Endothelial cell (in vitro differentiated cells): Measurements from ENCODE around the gene YRDC. TPM values are rescaled to one million over a fixed set of nuclear protein-coding genes. Genes with fewer than 3 reads are reported as not detected.
"Not testable (repeated sequence)": the region's sequence is repeated elsewhere in the genome, so short reads cannot be mapped to it uniquely, and the experiment has no call there.

Source experiments
- DNase-seq: peaks from one replicate; pipeline ENCODE4 v3.0.0; 2021; ENCODE audit warnings: low spot score
- H3K27ac Mint-ChIP-seq: one replicate; pipeline ENCODE4 v1.8.0; 2021; ENCODE audit warnings: mixed read lengths, inconsistent platforms; ENCODE audit not compliant: unreplicated experiment
- H3K27me3 Mint-ChIP-seq: one replicate; pipeline ENCODE4 v1.8.0; 2021; ENCODE audit warnings: mild to moderate bottlenecking, moderate library complexity, mixed read lengths, inconsistent platforms; ENCODE audit not compliant: unreplicated experiment
- H3K36me3 Mint-ChIP-seq: one replicate; pipeline ENCODE4 v1.8.0; 2021; ENCODE audit warnings: mild to moderate bottlenecking, low read depth, mixed read lengths, inconsistent platforms; ENCODE audit not compliant: unreplicated experiment
- H3K4me1 Mint-ChIP-seq: one replicate; pipeline ENCODE4 v1.8.0; 2021; ENCODE audit warnings: mild to moderate bottlenecking, mixed read lengths, inconsistent platforms; ENCODE audit not compliant: unreplicated experiment
- H3K4me3 Mint-ChIP-seq: one replicate; pipeline ENCODE4 v1.8.0; 2021; ENCODE audit warnings: mild to moderate bottlenecking, mixed read lengths, inconsistent platforms; ENCODE audit not compliant: unreplicated experiment
- H3K9me3 Mint-ChIP-seq: one replicate; pipeline ENCODE4 v1.8.0; 2021; ENCODE audit warnings: mixed read lengths, inconsistent platforms; ENCODE audit not compliant: unreplicated experiment
- total RNA-seq: library from RNA; stranded (reverse); fragmentation: NEBNext Ultra II Directional; extraction: Animal tissue kit (Norgen Biotek cat#: 25700); gene quantifications from one replicate; pipeline ENCODE4 v1.2.1, GENCODE V29; 2021; ENCODE audit not compliant: unreplicated experiment
- TF ChIP-seq, protein P1 (sequence below): fragments of 200-600 bp; sonication (generic); IDR thresholded peaks from one replicate; pipeline ENCODE4 v1.5.0; 2021; ENCODE audit warnings: antibody characterized with exemption; ENCODE audit not compliant: unreplicated experiment

YRDC gene
- total RNA-seq, 1 donor from 2014 or later: 11.9 TPM

DNA sequence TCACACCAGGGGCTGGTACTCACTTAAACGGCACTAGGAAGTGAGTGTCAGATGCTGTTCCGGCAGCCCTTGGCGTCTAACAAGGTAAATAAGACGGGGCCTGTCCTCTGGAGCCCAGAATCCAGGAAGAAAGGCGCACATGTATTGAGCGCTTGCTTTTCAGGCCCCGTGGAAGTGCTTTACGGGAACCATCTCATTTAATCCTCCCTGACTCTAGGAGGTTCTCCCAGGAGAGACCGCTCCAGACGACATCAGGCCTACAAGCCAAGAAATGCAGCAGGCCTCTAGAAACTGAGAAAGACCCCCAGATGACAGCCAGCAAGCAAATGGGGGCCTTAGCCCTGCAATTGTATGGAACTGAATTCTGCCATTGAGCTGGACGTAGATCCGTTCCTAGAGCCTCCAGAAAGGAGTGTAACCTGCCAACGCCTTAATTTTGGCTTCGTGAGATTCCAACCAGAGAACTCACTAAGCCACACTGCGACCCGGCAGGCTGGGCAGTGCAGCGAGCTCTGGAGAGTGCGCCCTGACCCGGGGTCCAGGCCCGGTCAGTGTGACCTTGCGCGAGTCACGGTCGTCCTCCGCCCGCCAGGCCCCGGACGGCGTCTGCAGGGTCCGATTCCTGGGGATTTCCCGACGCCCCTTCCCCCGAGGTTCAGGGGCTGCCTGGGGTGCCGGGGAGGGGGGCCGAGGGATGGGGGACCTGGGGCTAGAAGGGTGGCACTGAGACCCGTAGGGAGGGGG, 14.9 kb downstream of the YRDC start:
- TF ChIP-seq, protein P1, sequence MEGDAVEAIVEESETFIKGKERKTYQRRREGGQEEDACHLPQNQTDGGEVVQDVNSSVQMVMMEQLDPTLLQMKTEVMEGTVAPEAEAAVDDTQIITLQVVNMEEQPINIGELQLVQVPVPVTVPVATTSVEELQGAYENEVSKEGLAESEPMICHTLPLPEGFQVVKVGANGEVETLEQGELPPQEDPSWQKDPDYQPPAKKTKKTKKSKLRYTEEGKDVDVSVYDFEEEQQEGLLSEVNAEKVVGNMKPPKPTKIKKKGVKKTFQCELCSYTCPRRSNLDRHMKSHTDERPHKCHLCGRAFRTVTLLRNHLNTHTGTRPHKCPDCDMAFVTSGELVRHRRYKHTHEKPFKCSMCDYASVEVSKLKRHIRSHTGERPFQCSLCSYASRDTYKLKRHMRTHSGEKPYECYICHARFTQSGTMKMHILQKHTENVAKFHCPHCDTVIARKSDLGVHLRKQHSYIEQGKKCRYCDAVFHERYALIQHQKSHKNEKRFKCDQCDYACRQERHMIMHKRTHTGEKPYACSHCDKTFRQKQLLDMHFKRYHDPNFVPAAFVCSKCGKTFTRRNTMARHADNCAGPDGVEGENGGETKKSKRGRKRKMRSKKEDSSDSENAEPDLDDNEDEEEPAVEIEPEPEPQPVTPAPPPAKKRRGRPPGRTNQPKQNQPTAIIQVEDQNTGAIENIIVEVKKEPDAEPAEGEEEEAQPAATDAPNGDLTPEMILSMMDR: no peak
- Mint-ChIP-seq H3K36me3 (no peaks in the 10 kb centered on the region), H3K9me3 (no peaks in the 10 kb centered on the region), H3K27ac (no peak overlapping the region), H3K4me3 (peak overlapping the region; percentile 56), H3K27me3 (peaks cover 14% of the 10 kb centered on the region), H3K4me1 (no peaks in the 10 kb centered on the region)
- no peak for DNase-seq

DNA sequence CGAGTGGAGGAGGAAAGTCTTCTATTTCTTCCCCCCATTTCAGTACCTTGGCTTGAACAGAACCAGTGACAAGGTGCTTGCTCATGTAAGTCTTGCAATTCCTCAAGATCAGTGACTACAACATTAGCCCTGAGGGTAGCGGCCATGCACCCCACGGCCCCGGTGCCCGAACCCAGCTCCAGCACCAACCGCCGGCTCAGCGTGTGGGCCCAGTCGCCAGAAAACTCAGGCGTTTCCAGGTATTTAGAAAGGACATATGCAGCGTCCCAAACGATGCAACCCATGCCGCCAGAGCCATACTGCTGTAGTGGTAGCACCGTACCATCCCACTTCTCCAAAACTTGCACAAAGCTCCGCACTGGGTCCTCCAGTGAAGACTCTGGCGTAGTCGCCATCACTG, 25.5 kb downstream of the YRDC start:
- Mint-ChIP-seq H3K27me3 (peaks cover 5% of the 10 kb centered on the region), H3K27ac (no peak overlapping the region), H3K36me3 (no peaks in the 10 kb centered on the region), H3K9me3 (no peaks in the 10 kb centered on the region), H3K4me1 (no peaks in the 10 kb centered on the region), H3K4me3 (no peak overlapping the region)
- no peak for DNase-seq
- TF ChIP-seq, protein P1: no peak

DNA sequence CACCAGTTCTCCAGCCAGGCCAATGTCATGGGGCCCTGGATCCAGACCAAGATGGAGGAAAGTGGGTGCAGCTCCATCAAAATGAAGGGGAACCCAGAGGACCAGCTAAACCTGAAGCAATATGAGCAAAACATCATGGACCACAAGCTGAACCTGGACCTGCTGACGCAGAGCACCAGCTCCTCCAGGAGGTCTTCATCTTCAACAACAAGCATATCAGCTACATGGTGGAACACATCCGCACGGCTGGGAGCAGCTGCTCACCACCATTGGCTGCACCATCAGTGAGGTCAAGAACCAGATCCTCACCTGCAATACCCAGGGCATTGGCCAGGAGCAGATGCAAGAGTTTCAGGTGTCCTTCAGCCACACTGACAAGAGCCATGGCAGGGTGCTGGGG, 29.4 kb downstream of the YRDC start:
- no peaks in the 10 kb centered on the region for H3K36me3 Mint-ChIP-seq
- H3K4me3 Mint-ChIP-seq: no peak overlapping the region
- no peaks in the 10 kb centered on the region for H3K4me1 Mint-ChIP-seq
- no peaks in the 10 kb centered on the region for H3K9me3 Mint-ChIP-seq
- H3K27me3 Mint-ChIP-seq: peaks cover 2% of the 10 kb centered on the region
- TF ChIP-seq, protein P1: no peak
- no peak for DNase-seq
- H3K27ac Mint-ChIP-seq: no peak overlapping the region

DNA sequence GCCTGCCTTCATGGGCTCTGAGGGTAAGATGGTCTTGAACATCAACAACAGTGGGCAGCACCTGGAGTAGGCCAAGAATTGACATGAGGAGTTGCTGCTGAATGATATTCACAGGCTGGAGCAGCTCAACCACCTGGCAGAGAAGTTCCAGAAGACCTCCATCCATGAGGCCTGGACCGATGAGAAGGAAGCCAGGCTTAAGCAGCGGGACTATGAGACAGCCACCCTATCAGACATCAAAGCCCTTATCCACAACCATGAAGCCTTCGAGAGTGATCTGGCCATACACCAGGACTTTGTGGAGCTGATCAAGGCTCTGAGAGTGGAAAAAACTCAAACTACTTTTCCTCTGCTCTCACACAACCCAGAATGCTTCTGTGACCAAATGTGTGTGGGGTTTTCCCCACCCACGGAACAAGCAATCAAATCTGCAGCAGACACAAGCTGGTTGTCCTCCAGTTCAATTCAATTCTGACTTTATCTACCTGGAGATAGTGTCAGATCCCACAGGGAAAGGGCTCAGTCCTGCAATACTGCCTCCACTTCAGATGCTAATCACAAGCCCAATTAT, 31.0 kb downstream of the YRDC start:
- Mint-ChIP-seq H3K27me3 (peaks cover 3% of the 10 kb centered on the region), H3K4me3 (no peak overlapping the region), H3K36me3 (no peaks in the 10 kb centered on the region), H3K27ac (no peak overlapping the region), H3K9me3 (no peaks in the 10 kb centered on the region), H3K4me1 (no peaks in the 10 kb centered on the region)
- DNase-seq: no peak
- TF ChIP-seq, protein P1: no peak

DNA sequence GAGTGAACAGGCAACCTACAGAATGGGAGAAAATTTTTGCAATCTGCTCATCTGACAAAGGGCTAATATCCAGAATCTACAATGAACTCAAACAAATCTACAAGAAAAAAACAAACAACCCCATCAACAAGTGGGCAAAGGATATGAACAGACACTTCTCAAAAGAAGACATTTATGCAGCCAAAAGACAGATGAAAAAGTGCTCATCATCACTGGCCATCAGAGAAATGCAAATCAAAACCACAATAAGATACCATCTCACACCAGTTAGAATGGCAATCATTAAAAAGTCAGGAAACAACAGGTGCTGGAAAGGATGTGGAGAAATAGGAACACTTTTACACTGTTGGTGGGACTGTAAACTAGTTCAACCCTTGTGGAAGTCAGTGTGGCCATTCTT, 36.6 kb downstream of the YRDC start:
- not testable (repeated sequence) for H3K36me3 Mint-ChIP-seq, H3K27ac Mint-ChIP-seq, H3K4me1 Mint-ChIP-seq, H3K27me3 Mint-ChIP-seq, H3K4me3 Mint-ChIP-seq, H3K9me3 Mint-ChIP-seq, DNase-seq
